ENCODE results near the gene RALGPS1.

DNA sequence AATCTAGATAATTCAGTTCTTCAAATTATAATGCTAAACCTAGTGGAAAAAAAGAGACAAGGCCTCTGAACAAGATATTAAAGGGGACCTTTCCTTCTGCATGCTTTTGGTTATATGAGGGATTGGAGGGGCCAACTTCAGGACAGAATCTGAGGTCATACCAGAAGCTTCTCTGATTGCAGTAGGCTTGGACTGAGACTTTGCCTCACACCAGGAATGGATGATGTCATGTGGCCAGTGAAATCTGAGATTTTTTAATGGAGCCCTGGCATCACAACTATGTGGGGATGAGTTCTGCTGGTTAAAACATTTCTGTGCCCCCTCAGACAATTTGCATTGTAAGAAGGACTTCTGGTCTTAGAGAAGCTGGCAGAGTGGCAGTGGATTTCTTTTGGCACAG, 119.2 kb downstream of the RALGPS1 start:
- no peak for TF ChIP-seq ZNF416 (CRISPR knock-in tag; IDR thresholded peaks at IDR 0.05)
- TF ChIP-seq, protein P1, sequence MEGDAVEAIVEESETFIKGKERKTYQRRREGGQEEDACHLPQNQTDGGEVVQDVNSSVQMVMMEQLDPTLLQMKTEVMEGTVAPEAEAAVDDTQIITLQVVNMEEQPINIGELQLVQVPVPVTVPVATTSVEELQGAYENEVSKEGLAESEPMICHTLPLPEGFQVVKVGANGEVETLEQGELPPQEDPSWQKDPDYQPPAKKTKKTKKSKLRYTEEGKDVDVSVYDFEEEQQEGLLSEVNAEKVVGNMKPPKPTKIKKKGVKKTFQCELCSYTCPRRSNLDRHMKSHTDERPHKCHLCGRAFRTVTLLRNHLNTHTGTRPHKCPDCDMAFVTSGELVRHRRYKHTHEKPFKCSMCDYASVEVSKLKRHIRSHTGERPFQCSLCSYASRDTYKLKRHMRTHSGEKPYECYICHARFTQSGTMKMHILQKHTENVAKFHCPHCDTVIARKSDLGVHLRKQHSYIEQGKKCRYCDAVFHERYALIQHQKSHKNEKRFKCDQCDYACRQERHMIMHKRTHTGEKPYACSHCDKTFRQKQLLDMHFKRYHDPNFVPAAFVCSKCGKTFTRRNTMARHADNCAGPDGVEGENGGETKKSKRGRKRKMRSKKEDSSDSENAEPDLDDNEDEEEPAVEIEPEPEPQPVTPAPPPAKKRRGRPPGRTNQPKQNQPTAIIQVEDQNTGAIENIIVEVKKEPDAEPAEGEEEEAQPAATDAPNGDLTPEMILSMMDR (IDR thresholded peaks at IDR 0.05), result no peak
- no peak for TF ChIP-seq ZNF138 (CRISPR knock-in tag; conservative IDR thresholded peaks at IDR 0.05)
- no peak for TF ChIP-seq JUN (CRISPR knock-in tag; IDR thresholded peaks at IDR 0.05)
